HG03025 (cell line): ENCODE results near the gene GOLGA3.
"Not testable (repeated sequence)": the region's sequence is repeated elsewhere in the genome, so short reads cannot be mapped to it uniquely, and the experiment has no call there.

Source experiments
- ATAC-seq: cut with Tn5 transposase; IDR thresholded peaks from one replicate; pipeline ENCODE4 v1.9.1; 2021; ENCODE audit warnings: mild to moderate bottlenecking, moderate library complexity; ENCODE audit not compliant: unreplicated experiment, low FRiP score

Gene GOLGA3

DNA sequence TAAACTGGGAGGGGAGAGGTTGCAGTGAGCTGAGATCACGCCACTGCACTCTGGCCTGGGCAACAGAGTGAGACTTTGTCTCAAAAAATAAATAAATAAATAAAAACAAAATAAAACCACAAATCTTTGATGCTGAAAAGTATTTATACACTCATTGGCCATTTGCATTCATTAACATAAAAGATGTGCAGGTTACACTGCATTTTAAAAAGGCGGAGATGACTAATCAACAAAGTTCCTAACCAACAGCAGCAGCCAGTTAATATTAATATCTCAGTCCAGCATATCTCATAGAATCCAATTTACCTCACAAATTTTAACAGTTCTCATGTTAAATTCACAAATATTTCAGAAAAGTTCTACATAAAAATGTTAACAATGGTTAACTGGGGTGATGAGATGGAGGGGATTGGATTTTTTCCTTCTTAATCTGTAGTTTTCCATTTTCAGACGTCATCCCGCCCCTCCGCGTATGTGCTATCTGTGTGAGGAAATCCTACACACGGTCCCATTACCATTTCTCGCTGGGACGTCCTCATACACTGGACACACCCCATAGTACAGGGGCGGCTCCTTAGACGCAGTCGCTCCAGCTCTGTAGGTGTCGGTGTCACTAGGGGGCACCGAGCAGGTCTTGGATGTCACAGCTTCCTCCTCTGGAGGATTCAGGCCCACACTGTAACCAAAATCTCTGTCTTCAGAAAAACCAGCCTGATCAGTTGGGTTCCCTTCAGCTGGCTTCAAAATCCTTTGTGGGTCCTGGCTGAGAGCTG, 74.3 kb downstream of the GOLGA3 start:
- ATAC-seq: no peak

DNA sequence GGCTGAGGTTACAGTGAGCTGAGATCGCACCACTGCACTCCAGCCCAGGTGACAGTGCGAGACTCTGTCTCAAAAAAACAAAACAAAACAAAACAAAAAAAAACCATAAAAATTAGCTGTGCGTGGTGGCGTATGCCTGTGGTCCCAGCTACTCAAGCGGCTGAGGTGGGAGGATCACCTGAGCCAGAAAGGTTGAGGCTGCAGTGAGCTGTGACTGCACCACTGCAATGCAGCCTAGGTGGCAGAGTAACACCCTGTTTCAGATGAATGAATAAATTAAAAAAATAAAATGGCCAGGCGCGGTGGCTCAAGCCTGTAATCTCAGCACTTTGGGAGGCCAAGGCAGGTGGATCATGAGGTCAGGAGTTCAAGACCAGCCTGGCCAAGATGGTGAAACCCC, 75.0 kb downstream of the GOLGA3 start:
- not testable (repeated sequence) for ATAC-seq

DNA sequence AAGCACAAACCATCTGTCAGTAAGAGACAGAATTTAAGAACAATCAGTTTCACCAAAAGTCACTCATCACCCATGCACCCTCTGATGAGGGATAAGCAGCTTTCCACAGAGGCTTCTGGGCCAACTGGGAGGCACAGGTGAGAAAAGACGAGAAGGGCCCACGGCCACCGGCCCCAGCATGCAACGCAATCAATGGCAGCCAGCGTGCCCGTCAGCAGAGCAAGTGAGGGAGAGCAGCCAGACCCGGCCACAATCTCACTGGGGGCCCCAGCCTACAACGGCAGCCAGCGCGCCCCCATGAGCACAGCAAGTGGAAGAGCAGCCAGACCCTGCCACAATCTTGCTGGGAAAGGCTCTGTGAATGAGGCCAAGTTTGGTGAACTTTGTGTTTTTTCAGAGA, 80.3 kb downstream of the GOLGA3 start:
- ATAC-seq: no peak

DNA sequence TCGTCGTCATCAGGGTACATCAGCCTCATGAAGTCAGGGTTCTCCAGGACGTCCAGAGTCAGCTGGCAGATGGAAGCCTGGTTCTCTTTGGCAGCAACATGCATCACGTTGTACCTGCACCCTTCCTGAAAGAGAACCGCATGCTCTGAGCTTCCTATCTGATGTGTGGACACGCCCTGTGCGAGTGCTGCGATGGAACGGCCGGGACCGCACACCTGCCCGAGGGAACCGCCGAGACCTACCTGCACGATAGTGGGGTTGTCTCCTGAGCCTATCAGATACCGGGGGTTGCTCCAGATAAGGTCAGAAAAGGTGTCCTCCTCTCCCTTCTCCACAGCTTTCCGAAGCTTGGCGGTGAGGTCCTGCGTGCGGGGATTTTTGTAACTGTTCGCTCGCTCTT, 80.8 kb downstream of the GOLGA3 start:
- no peak for ATAC-seq

DNA sequence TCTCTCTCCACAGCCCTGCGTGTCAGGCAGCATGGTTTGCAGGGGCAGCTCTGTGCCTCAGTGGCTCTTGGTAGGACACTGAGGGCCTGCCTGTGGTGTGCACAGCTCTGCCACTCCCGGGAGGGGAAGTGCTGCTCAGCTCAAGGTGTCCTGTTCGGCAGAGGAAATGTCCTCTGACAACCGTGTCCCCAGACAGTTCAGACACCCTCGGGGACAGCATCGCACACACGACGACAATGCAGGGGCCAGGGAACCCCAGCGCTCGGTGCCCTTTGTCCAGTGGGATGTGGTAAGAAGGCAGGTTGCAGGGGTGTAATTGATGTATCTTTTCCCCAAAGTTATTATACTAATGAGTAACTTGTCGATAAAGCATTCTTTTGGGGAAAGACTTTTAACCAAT, 81.3 kb downstream of the GOLGA3 start:
- ATAC-seq: no peak

DNA sequence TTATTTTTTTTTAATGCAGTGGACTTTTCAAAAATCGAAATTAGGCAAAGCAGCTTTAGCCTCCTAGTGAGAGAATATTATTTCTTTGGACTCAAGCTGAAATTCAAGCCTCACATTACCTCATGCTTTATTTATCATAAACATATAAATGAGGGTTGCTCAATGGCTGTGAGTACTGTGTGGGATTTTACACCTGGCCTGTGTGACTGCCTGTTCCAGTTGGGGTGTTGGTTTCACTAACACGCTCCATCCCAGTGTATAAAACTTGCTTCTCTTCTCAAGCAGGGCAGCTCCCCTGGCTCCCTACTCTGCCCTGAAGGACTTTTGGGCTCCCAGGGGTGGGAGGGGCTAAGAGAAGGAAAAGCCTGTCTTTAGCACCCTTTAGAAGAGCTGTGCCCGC, 82.1 kb downstream of the GOLGA3 start:
- no peak for ATAC-seq

DNA sequence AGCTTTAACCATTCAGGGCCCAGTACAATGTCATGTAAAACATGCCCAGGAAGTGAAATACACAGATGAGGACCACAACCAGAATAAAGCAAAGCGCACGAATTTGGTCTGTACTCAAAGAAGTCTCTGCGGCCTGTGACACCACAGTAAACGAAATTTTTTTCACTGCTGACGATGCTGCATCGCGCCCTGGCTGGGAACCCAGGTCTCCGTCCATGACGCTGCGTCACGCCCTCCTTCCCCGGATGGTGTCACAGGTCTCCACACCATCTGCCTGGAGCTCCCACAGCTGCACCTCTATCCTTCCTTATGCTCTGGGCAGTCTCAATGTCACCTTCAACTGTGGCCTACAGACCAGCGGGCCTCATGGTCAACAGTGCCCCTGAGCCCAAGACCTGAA, 84.8 kb downstream of the GOLGA3 start:
- no peak for ATAC-seq

DNA sequence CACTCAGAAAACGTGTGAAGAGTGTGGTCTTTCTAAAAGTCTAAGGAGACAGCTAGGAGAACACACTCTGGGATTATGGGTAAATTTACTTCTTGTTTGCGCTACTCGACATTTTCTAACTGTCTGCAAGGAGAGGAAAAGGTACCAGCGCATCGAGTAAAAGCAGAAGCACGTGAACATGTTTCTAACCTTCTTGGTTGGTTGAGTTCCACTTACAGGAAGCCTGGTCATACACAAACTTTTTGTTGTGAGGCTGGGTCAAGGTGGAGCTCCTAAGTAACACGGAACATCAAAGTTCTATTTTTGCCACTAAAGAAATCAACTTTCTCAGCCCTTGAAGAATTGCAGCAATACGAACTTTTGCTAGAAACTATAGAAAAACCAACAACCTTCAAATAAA, 87.0 kb downstream of the GOLGA3 start:
- no peak for ATAC-seq

DNA sequence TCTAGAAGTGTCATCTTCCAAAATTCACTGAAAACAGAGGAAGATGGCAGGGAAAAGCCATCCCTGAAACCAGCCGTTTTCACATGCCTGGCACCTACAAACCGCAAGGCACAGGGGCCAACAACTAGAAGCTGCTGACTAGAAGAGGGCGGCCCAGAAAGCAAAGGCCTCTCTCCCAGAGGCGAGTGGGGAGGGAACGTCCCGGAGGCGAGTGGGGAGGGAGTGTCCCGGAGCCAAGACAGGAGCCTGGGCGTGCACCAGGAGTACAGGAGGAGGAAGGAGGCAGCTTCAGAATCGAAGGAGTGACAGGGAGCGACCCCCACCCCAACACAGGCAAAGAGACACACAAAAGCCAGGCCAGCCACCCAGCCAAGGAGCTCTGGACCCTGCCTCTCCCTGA, 88.0 kb downstream of the GOLGA3 start:
- ATAC-seq: no peak

DNA sequence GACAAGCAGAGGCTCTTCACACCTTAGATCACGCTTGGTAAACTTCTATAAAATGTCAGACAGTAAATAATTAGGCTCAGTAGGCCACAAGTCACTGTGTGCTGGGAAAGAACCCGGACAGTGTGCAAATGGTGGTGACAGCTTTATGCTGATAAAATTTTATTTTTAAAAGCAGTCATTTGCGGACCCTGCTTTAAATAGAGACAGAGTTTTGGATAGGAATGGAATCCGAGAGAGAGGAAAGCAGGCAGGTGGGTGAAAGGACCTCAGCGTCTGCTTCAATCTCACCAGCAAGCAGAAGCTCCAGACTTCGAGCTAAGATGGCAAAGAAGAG, 88.4 kb downstream of the GOLGA3 start:
- ATAC-seq: no peak

DNA sequence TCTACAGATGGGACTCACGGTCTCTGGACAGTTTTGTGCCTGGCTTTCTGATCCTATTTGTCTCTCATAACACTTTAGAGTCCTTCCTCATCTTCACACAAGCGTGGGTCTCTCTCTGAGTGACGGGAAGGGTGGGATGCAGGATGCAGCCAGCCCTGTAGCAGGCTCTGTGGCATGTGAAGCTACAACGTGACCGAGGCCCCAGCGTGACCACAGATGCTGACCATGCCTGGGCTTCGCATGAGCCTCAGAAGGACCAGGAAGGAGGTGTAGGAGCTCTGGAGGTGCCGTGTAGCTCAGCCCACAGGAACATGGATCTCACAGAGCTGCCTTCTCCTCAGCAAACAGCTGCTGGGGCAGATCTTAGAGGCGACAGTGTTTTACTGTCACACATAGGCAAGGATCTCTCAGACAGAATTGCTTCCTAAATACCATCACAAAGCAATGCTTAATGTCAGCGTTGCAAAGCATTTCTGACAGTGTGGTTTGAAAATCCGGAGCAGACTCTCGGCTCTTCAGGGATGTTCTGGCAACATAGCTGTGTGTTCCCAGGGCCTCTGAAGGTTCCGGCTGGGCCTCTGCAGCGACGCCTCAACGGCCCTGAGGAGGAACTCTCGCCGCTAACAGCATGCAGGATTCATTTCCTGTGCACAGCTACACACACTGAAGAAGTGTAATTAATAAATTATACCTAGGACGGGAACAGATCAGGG, 88.9 kb downstream of the GOLGA3 start:
- no peak for ATAC-seq

DNA sequence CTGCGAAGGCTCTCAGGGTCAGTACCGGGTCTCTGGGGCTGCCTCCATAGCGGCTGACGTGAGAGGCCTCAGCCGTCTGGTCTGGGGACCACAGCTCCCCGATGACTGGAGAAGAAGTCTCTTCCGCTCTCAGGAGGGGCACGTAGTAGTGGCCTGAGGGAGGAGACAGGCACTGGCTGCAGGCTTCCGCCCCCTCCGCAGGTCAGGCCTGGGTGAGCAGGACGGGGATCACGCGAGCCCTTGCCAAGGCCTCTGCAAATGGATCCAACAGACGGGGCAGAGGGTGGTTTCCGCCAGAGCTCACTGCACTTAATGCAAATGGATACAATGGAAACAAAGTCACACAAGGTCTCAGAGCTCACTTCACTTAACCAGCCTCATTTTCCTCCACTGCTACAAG, 91.8 kb downstream of the GOLGA3 start:
- ATAC-seq: no peak

DNA sequence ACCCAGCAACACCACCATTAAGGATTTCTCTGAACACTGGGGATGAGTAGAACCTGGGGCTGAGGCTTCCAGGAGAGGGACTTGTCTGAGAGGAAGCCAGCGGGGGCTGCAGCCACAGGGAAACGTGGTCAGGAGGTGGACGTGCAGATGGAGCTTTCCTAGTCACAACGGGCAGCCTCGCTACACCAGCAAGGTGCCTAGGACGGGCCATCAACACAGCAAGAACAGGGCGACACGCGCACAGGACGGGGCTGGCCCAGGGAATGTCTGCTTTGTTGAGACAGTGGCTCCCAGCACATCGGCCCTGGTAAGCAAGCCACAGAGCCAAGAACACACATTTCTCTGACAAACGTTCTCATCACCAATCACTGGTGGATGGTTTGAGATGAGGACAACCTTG, 92.3 kb downstream of the GOLGA3 start:
- no peak for ATAC-seq

DNA sequence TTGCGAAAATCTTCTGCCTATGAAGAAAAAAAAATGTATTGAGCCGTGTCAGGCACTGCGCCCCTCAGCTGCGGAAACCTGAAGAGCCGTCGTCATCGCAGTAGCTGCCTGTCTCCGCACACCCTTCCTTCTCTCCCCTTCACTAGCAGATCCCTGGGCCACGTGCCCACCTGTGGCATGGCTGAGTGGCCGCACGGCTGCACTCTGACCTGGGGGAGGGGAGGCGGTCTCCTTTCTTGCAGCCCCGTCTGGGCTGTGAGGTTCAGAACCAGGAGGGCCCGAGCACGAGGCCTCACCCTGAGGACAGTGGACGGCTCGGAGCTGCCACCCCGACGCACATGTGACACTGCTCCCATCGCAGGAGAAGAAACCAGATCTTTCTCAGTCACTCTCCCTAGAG, 93.2 kb downstream of the GOLGA3 start:
- ATAC-seq: no peak

DNA sequence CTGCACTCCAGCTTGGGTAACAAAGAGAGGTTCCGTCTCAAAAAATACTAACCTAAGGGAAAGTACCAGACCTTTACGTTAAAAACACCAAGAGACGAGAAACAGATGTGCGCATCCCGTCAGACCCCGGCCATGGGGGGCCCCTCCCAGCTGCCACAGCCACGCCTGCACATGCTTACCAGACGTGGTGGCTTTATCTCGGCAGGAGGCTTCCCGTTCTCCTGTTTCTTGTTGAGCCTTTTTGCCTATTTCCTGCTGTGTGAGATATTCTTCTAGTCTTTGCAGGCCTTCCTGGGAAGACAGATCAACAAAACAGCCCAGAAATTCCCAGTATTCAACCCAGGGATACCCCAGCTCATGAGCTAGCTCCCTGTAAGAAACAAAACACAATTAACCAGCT, 94.5 kb downstream of the GOLGA3 start:
- ATAC-seq: no peak

DNA sequence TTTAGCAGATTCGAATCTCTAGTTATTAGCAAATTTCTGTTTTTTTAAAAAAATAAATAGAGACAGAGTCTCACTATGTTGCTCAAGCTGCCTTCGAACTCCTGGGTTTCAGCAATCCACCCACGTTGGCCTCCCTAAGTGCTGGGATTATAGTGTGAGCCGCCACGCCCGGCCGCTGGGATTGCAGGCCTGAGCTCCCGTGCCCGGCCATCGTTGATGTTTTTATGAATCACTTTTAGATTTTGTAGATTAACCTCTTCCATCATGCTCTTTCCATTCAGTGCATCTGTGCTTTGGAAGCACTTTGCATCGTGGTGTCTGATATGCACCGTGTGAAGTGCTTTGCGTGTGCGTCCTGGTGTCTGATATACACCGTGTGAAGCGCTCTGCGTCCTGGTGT, 97.1 kb downstream of the GOLGA3 start:
- no peak for ATAC-seq

DNA sequence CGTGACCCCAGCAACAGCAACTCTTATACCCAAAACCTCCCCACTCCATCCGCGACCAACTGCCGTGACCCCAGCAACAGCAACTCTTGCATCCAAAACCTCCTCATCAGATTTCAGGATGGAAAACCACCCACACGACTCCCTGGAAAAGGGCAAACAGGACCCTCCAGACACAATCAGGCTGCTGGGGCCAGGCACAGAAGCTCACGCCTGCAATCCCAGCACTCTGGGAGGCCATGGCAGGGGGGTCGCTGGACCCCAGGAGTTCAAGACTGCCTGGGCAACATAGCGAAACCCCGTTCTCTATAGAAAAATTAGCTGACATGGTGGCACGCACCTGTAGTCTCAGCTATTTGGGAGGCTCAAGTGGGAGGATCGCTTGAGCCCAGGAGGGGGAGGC, 98.3 kb downstream of the GOLGA3 start:
- ATAC-seq: no peak

DNA sequence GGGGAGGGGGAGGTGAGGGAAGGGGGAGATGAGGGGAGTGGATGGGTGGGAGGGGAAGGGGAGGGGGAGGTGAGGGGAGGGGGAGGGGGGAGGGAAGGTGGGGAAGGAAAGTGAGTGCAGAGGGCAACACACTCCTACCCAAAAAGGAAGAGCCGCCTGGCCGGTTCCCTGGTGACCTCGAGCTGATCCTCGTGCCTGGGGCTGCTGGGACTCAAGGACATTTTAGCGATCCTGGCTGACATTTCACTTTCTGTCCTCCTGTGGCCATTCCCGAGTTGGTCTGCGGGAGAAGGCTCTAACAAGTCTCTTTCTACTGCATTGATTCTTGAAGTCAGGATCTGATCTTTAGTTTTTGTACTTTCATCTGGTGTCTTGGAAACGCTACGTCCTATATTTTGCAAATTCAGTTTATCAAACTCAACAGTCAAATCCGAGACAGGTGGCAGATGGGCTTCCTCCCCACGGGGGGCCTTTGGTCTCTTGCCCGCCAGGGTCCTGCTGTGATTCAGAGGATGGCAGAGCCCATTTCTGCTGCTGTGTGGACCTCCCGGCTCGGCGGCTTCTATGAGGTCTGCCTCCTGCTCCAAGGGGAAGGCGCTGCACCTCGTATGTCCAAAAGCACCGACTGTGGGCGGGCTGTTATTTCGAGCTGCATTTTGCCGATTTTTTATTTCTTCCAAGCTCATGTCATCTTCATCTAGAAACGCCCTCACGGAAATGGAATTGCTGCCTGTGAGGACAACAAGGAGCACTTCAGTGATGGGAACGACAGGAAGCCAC, 98.9 kb downstream of the GOLGA3 start:
- ATAC-seq: no peak

DNA sequence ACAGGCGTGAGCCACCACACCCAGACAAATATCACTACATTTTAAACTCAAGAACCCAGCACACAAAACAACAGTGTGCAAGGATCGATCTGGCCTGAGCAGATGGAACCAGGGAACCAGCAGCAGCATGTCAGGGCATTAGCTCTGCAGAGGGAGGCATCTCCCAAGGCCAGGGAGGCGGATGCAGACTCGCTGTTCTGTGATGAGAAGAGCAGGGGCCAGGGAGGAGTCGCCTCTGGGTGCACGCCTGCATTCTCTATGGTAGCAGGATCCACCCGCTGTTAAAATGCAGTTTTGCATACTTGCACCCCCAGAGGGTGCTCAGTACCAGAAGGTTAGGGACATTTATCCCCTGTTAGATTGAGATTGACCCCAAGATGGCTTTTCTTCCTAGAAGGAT, 100.2 kb downstream of the GOLGA3 start:
- ATAC-seq: no peak

DNA sequence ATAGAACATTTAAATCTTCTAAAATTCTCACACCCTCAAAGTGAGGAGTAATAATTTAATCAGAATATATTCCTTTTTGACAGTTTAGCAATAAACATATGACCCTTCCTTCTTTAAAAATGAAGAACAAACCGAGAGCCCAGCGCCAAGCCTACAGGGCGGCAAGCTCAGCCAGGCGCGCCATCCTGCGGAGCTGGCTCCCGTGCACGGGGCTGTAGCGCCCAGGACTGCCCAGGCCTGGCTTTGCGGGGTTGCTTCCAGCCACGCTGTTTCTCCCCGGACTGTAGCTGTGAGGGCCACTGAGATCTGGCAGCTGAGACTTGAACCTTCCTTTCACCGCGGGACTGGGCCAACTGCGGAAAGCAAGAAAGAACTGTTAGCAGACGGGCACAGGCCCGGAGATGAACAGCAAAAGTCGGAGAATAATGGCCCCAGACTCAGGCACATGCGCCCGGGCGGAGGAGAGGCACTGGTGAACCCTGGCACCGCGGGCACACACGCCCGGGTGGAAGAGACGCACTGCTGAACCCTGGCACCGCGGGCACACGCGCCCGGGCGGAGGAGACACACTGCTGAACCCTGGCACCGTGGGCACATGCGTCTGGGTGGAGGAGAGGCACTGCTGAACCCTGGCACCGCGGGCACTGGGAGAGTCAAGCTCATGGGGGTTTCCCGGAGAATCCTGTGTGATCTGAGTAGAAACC, 101.4 kb downstream of the GOLGA3 start:
- ATAC-seq: no peak

DNA sequence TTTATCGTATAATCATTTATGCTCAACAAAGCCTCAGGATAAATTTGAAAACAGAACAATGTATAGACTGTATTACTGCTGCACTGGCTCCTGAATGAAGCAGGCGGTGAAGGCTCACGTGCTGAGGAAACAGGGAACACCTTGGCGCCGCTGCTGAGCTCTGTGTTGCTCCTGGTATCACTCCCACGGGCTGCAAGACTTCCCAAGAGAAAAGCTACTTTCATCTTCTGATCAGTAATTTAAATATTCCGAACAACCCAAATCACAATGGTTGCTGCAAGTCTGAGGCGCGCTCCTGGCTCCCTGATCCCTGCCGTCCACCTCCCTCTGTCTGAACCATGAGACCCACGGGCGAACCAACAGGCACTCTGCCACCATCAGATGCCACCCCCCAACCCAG, 102.3 kb downstream of the GOLGA3 start:
- ATAC-seq: no peak
